T-helper 2 cell treated with Interferon-gamma antibody and Interleukin-4, amounts not matched to agents 100 ng/mL and 5 ng/mL, for 36 hours (primary cell): Measurements from ENCODE around the gene IMPA2. TPM values are rescaled to one million over a fixed set of nuclear protein-coding genes. Genes with fewer than 3 reads are reported as not detected.
"Not testable (repeated sequence)": the region's sequence is repeated elsewhere in the genome, so short reads cannot be mapped to it uniquely, and the experiment has no call there.

ENCODE experiments used
- intact Hi-C: fragments of 100-400 bp; cut with micrococcal nuclease; formaldehyde crosslinking; loops from one replicate; pipeline ENCODE4 v1.15.1; 2023
- total RNA-seq: library from RNA; stranded (reverse); gene quantifications from 2 replicates; pipeline ENCODE4 v1.2.3, GENCODE V29; 2022

IMPA2 gene
- total RNA-seq, 1 donor from 2014 or later, result 21.7 TPM

DNA sequence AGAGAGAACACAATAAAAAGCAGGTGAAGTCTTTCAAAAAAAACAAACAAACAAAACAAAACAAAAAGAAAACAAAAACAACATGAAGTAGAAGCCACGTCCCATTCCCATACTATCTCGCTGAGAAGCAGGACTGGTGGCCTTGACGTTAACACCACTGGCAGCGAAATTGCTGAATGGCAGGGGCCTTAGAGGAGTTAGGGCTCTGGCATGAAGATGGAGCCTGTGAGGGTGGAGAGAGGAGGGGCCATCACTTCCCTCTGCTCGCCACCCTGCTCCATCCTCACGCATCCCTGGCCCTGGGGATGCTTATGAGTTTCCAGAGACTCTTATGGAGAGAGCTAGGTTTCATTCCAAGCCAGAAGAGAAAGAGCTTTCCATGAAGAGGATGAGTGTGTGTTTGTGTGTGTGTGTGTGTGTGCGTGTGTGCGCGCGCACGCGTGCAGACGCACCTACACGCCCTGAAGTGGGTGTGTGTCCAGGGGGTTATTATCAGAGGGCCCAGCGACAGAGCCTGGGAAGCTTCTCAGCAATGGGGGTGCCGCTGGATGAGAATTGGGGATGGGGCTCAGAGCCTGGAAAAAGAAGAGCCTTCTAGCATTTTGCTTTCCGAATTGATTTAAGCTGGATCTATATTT is 20.4 kb upstream of the IMPA2 start:
- intact Hi-C loops, result no loop called here

DNA sequence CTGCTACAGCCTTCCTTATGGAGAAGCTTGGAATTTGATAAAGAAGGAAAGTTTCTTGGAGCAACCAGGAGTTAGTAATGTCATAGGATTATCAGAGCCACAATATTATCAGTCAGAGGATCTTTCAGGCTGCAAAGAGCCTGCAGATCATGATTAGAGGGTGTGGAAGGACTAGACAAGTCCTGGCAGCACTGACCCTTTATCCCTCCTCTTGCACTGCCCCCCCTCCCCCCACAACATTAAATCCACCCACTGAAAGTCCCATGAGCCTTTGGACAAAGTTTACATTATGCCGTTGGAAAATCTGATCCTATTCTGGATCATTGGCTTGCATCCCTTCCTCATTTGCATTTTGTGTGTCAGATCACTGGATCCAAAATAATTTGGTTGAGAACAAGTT is 18.7 kb upstream of the IMPA2 start:
- intact Hi-C loops, result no loop called here

DNA sequence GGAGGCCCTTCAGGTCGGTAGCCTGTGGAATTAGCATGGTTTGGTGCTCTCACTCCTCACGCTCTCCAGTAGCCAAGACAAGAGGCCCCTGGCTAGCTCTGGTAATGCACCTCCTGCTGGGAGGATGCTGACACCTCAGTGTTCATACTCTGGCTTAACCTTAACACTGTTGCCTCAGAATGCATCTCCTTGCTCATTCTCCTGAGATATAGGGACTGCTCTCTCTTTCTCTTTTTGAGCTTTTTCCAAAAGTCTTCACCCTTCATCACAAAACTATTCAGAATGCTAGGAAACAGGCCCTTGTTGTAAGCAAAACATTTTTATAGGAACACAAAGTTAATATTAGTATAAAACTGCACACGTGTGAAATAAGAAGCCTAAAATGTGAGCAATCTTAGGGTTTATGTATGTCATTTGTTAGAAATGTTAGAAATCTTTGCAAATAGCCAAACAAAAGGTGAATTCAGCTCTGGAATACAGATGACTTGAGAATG is 17.3 kb upstream of the IMPA2 start:
- intact Hi-C loops, result no loop called here

DNA sequence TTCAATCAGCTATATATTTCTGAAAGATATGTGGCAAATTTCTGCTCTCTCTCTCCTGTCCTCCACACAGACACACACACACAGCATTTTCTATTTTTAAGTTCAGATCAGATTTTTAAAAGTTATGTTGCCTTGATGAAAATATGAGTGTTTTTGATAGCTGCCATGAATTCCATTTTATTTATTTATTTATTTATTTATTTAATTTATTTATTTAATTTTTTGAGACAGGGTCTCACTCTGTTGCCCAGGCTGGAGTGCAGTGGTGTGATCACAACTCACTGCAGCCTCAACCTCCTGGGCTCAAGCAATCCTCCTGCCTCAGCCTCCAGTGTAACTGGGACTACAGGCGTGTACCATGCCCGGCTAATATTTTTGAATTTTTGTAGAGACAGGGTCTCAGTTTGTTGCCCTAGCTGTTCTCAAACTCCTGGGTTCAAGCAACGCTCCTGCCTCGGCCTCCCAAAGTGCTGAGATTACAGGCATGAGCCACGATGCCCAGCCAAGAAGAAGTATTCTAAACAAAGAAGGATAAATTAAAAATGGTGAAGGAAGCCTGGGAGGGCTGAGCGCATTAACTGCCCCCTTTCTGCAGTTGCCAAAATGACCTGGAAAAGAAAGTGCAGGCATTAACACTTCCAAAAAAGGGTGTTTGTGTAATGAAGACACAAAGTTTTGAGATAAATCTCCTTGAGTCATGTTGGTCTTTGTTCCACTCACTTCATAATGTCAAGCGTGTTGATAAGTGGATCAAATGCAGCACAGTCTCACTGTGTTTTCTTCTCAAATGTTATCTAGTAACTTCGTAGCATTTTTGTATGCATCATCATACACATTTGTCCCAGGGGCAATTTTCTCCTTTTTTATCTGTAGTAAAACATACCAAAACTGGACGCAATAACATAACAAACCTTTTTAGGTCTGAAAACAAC is 11.1 kb upstream of the IMPA2 start:
- intact Hi-C loops, result no loop called here

DNA sequence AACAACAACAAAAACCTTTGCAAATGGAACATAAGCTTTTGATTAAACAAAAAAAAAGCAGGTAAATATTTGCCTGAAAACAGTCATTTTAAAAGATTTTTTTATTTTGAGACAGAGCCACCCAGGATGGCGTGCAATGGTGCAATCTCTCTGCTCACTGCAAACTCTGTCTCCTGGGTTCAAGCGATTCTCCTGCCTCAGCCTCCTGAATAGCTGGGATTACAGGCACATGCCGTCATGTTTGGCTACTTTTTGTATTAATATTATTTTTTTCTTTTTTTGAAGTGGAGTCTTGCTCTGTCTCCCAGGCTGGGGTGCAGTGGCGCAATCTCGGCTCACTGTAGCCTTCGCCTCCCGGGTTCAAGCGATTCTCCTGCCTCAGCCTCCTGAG is 10.5 kb upstream of the IMPA2 start:
- intact Hi-C loops, result not testable (repeated sequence)

DNA sequence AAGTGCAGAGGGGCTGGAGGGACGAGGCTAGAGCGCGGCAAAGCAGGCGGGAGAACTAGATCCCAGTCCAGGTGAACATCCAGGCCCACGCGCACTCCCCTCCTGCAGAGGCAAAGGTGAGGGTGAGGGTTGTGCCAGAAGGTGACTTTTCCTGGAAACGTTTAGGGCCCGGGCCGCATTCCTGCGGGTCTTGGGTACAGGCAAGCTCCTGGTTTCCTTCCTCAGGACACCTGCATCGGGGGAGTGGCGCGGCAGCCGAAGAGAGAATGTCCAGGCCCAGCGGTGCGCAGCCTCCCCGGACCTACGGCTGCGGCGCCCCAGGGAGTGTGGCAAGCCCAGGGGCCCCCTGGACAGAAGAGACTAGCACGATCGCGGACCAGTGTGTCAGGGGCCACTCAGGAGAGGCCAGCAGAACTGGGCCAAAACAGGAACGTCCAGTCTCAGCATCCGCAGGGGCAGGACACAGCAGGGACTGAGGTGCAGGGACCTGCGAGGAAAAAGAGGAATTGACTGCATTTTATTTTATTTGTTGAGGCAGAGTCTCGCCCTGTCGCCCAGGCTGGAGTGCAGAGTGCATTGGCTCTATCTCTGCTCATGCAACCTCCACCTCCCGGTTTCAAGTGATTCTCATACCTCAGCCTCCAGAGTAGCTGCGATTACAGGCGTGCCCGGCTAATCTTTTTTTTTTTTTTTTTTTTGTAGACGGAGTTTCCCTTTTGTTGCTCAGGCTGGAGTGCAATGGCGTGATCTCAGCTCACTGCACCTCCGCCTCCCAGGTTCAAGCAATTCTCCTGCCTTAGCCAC is 8.7 kb upstream of the IMPA2 start:
- intact Hi-C loops, result no loop called here

DNA sequence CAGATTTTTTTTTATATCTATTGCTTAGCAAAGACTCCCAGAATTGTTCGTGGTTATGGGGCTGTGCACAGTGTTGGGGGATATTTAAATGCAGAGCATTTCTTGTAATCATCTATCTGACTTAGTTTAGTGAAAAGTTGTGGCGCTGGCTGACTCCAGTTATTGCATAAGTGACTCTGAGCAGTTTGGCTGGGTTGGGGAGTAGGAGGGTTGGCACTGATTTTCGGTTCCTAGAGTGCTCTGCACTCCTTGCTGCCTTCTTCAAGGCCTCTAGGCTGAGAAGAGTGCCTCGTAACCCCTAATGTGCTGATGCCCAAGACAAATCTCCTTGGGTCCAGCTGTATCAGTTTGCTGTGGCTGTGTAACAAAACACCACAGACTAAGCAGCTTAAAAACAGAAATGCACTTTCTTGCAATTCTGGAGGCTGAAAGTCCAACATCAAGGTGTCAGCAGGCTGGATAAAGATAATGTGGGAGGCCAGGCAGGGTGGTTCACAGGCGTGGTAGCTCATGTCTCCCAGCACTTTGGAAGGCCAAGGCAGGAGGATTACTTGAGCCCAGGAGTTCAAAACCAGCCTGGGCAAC is 6.5 kb upstream of the IMPA2 start:
- intact Hi-C loops, result no loop called here

DNA sequence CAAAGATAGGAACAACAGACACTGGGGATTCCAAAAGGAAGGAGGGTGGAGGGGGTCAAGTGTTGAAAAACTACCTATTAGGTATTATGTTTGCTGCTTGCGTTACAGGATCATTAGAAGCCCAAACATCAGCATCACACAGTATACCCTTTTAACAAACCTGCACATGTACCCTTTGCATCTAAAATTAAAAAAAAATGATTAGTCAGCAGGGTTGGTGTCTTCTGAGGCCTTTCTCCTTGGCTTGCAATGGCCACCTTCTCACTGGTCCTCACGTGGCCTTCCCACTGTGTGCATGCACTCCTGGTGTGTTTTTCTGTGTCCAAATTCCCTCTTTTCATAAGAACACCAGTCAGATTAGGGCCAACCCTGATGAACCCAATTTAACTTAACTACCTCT is 5.6 kb upstream of the IMPA2 start:
- intact Hi-C loops, result no loop called here

DNA sequence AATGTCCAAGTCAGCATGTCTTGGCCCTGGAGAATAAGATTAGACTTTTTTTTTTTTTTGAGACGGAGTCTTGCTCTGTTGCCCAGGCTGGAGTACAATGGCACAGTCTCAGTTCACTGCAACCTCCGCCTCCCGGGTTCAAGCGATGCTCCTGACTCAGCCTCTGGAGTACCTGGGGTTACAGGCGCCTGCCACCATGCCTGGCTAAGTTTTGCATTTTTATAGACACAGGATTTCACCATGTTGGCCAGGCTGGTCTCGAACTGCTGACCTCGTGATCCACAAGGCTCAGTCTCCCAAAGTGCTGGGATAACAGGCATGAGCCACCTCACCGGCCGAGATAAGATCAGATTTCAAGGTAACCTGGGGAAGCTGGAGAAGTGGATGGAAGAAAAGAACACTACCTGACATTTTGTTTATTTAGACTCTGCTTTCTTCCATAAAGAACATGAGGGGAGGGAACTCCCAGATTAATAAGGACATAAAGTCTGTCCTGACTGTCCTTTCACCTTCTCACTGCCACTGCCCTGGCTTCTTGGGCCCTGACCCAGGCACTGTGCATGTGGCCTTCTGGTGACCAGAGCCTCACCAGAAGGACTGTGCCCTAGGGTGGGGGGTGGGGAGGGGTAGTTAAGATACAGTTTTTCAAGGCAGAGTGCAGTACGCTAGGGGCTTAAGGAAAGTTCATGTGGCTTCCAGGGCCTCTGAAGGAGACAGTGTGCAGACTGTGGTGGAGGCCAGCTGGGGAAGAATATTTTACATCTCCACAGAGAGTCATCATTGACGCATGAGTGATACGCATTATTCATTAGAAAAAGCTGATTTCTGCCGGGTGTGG is 4.8 kb upstream of the IMPA2 start:
- intact Hi-C loops, result no loop called here

DNA sequence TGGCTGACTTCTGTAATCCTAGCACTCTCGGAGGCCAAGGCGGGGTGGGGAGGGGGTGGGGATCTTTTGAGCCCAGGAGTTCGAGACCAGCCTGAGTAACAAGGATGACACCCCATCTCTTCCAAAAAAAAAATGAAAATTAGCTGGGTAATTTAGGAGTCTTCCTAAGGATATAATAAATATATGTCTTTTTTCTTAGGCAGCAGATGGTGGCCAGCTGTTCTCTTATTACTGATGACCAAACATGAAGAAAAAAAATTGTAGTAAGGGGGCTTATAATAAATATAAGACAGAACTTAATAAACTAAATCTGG is 4.2 kb upstream of the IMPA2 start:
- intact Hi-C loops, result no loop called here

DNA sequence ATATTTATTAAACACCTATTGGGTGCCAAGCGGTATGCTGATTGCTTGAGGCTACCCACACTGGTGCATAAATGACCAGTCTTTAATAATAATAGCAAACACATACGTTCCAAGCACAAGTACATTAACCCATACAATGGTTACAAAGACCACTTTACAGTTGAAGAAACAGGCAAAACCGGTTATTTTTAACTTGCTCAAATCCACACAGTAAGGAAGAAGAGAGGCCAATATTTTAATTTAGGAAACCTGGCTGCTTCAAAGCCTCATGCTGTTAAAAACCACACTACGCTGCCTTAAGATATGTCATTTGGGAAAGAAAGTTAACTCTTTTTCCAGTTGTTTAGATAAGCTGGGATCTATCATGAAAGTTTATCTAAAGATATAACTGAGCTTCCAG is 2.4 kb upstream of the IMPA2 start:
- intact Hi-C loops, result no loop called here

DNA sequence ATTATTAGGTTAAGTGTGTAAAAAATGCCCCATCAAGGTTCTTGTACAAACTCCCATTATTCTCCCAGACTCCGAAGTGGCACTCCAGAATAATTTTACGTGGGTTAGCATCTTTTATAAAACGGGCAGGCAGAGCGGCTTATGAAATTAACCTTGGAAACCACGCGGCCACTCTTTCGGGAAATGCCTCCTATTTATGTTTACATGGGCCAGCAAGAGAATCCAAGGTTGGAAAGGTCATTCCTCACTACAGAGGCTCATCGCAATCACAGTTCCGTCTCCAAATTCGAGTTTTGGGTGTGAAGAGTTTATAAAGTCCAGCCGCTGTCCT is 1.2 kb upstream of the IMPA2 start:
- intact Hi-C loops, result loop anchor here (10.0 kb wide), 1 partner anchor 1195 kb away; no protein-coding TSS in a partner anchor

DNA sequence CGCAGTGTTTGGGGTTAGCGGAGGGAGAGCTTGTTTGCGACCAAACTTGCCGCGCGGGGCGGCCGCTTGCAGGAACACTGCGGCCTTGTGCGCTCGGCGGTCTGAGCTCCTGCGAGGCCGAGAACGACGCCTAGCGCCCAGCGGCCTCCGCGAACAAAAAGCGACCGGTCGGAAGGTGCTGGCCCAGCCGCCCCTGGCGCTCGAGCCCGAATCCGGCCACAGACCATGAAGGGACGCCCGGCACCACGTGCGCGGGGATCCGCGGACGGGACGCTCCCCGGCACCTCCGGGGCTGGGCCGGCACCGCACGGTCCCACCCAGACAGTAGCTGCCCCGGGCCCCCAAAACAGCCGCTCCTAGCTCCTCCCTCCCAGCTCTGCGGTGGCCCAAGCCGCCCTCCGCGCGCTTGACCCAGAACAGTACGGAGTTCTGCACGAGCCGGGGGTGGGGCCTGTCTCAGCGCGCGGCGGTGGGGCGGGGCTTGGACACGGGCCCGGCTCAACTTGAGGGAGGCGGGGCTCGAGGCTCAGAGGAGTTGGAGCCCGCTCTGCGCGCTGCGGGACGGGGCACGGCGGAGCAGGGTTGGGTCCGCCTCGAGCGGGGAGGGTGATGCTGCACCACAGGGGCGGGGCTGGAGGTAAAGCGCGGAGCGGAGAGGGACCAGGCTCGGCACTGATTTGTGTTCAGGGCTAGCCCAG is 664 bp upstream of the IMPA2 start:
- intact Hi-C loops, result loop anchor here (1.0 to 10.0 kb wide), 7 partner anchors 33 to 1196 kb away; partner anchors contain the start of genes AFG3L2, CHMP1B and MPPE1

DNA sequence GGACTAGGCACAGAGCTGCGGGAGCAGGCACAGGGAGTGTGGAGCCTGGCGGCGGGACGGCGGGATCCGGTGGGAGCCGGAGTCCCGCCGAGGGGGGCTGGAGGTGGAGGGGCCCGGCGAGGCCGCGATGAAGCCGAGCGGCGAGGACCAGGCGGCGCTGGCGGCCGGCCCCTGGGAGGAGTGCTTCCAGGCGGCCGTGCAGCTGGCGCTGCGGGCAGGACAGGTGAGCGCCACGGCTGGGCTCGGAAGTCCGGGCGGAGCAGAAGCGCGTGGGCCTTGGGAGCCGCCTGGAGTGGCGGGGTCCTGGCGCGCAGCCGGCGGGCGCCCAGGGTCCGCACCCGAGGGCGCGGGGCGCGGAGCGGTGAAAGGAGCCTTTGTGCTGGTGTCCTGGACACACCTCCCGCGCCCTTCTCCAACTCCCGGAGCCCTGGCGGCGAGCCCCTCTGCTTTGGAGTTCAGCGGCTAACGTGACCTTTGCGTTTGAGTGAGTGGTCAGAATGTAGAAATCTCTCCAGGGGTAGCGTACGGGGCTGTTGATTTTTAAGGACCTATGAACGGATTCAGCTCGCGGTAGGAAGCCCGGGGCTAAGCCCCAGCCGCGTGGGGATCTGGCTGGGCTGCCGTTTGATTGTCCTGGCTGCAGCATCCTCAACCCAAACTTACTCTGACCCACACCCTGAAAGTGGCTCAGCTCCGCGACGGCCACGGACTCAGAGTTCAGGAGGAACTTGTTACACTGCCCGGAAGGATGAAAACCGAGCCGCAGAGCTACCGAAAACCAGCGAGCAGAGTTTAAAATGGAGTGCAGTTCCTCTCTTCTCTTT is 448 bp downstream of the IMPA2 start:
- intact Hi-C loops, result loop anchor here (1.0 to 10.0 kb wide), 7 partner anchors 34 to 1197 kb away; partner anchors contain the start of genes AFG3L2, CHMP1B and MPPE1

DNA sequence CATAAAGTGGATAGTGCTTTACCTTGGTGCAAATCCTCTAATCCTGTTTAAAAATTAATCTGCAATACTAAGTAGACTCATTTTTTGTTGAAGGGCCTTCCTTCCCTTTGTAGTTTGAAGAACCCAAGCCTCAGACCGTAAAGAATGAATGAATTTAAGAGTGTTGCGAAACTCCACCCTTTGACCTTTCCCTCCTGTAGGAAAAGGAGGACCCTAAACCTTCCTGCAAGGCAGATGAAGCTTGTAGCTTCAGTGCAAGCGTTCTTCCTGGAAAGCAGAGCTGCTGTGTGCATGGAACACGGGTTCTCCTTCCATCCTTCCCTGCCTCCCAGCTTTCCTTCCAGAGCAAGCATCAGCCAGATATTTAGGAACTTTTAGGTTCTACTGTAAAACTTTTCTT is 1.7 kb downstream of the IMPA2 start:
- intact Hi-C loops, result loop anchor here (10.0 kb wide), 1 partner anchor 1198 kb away; no protein-coding TSS in a partner anchor

DNA sequence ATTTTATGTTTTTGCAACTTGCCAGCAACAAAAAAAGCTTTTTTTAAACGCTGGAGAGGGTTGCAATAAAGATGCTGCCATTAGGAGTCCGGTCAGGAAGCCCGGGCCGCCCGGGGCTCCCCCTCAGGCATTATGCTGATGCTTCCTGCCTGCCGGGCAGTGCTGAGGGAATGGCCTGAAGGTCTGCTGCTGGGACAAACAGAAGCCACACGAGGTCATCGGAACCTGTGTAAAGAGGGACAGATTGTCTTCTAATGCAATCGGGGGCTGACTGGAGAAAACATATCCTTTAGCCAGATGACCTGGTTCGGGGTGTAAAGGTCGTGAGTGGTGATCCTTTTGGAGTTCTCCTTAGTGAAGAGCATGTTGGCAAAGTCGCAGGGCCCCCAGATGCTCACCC is 2.3 kb downstream of the IMPA2 start:
- intact Hi-C loops, result loop anchor here (10.0 kb wide), 1 partner anchor 1199 kb away; no protein-coding TSS in a partner anchor

DNA sequence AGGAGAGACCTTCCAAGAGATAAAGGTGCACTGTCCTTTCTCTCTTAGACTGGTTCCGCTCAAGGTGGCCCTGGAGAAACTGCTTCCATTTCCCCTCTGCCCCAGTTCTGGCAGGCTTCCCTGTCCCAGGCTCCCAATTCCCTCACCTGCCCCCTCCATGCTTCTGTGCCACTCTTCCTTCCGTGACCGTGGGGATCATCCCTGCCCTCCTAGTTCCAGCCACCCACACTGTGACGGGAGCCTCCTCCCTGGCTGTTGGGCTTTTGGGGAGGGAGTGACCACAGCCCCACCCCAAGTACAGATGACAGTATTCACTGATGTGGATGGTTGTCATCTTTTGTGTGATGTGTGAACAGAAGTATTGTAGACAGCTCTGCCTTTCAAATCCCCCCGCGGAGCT is 2.8 kb downstream of the IMPA2 start:
- intact Hi-C loops, result loop anchor here (10.0 kb wide), 1 partner anchor 1199 kb away; no protein-coding TSS in a partner anchor

DNA sequence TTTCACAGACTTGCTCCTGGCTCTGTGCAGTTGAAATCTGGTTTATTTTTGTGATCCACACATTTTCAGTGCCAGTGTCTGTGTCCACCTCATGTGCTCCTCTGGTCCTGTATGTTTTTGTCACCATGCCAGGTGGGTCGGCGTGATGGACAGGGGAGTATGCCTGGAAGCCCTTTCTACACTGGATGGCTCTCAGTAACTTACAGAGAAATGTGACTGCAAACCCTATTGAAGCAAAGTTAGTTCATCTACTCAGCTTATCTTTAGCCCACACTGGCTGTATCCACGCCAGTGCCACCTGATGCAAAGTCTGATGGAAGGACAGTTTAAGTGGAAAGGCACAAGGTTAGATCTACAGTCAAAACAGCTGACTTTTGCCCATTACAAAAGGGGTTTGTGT is 4.3 kb downstream of the IMPA2 start:
- intact Hi-C loops, result loop anchor here (10.0 kb wide), 1 partner anchor 1201 kb away; no protein-coding TSS in a partner anchor

DNA sequence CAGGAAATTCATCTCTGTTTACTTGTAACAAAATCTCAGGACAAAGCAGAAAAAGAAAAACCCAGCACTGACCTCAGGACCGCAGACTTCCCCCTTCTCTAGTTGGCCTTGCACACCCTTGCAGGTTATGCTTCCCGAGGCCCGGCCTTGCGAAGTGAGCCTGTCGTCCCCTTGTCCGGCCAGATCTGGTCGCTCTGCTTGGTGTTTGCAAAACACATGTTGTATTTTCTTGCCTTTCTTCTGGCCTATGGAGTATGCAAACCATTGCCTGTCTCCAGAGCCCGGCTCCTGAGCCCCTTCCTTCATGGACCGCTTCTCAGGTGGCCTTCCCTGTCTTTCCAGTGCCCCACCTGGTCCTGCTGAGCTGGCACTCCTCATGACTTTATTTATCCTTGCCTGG is 4.8 kb downstream of the IMPA2 start:
- intact Hi-C loops, result loop anchor here (10.0 kb wide), 1 partner anchor 1201 kb away; no protein-coding TSS in a partner anchor
